ENCODE results near the gene DAZAP2.
"Not testable (repeated sequence)": the region's sequence is repeated elsewhere in the genome, so short reads cannot be mapped to it uniquely, and the experiment has no call there.

Gene DAZAP2

GRCh38 chr12:51217133-51217967 lies 21.3 kb upstream of the DAZAP2 start:
- DNase-seq (ENCODE audit: low spot score), result peak; percentile 83

GRCh38 chr12:51217968-51218606 lies 20.5 kb upstream of the DAZAP2 start, which contains the start of gene POU6F1:
Gene POU6F1, minus strand, starts transcription at chr12:51218062. Its CDS starts 11,226 bp downstream, at chr12:51206836.
- DNase-seq (ENCODE audit: low spot score), result peak; percentile 94

- DNase-seq (ENCODE audit: low spot score), result no peak
Observed at GRCh38 chr12:51218607-51219161, 19.9 kb upstream of the DAZAP2 start.

GRCh38 chr12:51219322-51219721 lies 19.3 kb upstream of the DAZAP2 start:
- DNase-seq (ENCODE audit: low spot score), result no peak

GRCh38 chr12:51219857-51220256 lies 18.8 kb upstream of the DAZAP2 start:
- not testable (repeated sequence) for DNase-seq (ENCODE audit: low spot score)

- DNase-seq (ENCODE audit: low spot score), result no peak
Observed at GRCh38 chr12:51222461-51222860, 16.2 kb upstream of the DAZAP2 start.

- DNase-seq (ENCODE audit: low spot score), result no peak
Observed at GRCh38 chr12:51224625-51225024, 14.0 kb upstream of the DAZAP2 start.

- DNase-seq (ENCODE audit: low spot score), result no peak
Observed at GRCh38 chr12:51225234-51225633, 13.4 kb upstream of the DAZAP2 start.

- DNase-seq (ENCODE audit: low spot score), result no peak
Observed at GRCh38 chr12:51225771-51226170, 12.9 kb upstream of the DAZAP2 start.

- DNase-seq (ENCODE audit: low spot score), result not testable (repeated sequence)
Observed at GRCh38 chr12:51227112-51227511, 11.5 kb upstream of the DAZAP2 start.

- no peak for DNase-seq (ENCODE audit: low spot score)
Observed at GRCh38 chr12:51227962-51228361, 10.7 kb upstream of the DAZAP2 start.

- DNase-seq (ENCODE audit: low spot score), result no peak
Observed at GRCh38 chr12:51229116-51229809, 9.4 kb upstream of the DAZAP2 start.

- no peak for DNase-seq (ENCODE audit: low spot score)
Observed at GRCh38 chr12:51232642-51233041, 6.0 kb upstream of the DAZAP2 start.

GRCh38 chr12:51234530-51234929 lies 4.1 kb upstream of the DAZAP2 start:
- no peak for DNase-seq (ENCODE audit: low spot score)

- DNase-seq (ENCODE audit: low spot score), result no peak
Observed at GRCh38 chr12:51238037-51238509, 553 bp upstream of the DAZAP2 start.

- peak; percentile 51 for DNase-seq (ENCODE audit: low spot score)
Observed at GRCh38 chr12:51240971-51241370, 2.3 kb downstream of the DAZAP2 start.

- no peak for DNase-seq (ENCODE audit: low spot score)
Observed at GRCh38 chr12:51242120-51242519, 3.5 kb downstream of the DAZAP2 start.

GRCh38 chr12:51242876-51243275 lies 4.2 kb downstream of the DAZAP2 start:
- DNase-seq (ENCODE audit: low spot score), result no peak

GRCh38 chr12:51244269-51244668 lies 5.6 kb downstream of the DAZAP2 start:
- DNase-seq (ENCODE audit: low spot score), result no peak

- DNase-seq (ENCODE audit: low spot score), result no peak
Observed at GRCh38 chr12:51245476-51246253, 7.0 kb downstream of the DAZAP2 start.

- DNase-seq (ENCODE audit: low spot score), result peak; percentile 31
Observed at GRCh38 chr12:51246254-51246853, 7.7 kb downstream of the DAZAP2 start.

Measured in AG08396 (cell line).